NCI-H1092 (cell line): ENCODE measurements around the gene KCNAB1.

Source experiments
- DNase-seq: peaks from one replicate; lab custom pipeline; 2025; lab: John Stamatoyannopoulos, UW

The KCNAB1 gene

GRCh38 chr3:156412600-156412999 is 292.2 kb downstream of the KCNAB1 start:
- no peak for DNase-seq

DNA sequence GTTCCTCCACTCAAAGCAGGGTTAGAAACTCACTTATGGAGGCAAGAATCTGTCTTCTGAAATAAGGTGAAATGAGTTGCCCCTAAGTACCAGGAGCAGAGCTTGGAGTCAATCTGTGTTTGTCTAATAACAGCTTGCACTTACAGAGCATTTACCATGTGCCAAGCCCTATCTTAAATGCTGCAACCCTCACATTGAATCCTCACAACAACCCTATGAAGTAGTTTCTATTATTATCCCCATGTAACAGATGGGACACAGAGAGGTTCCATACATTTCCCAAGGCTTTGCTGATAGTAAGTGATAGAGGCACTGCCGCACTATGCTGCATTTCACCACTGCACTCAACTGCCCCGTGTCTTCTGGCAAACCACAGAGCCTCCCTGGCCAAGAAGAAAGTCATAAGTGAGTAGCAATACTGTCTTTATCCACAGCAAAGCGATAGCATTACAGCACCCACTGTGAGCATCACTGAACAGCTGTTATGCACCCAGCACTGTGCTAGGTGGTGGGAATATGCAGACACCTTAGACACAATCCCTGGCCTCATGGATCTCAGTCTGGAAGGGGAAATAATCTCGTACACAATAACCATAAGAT is 293.0 kb downstream of the KCNAB1 start:
- no peak for DNase-seq

- DNase-seq, result no peak
Observed at GRCh38 chr3:156416846-156417558, 296.6 kb downstream of the KCNAB1 start.

- no peak for DNase-seq
Observed at GRCh38 chr3:156417559-156418132, 297.3 kb downstream of the KCNAB1 start.

DNA sequence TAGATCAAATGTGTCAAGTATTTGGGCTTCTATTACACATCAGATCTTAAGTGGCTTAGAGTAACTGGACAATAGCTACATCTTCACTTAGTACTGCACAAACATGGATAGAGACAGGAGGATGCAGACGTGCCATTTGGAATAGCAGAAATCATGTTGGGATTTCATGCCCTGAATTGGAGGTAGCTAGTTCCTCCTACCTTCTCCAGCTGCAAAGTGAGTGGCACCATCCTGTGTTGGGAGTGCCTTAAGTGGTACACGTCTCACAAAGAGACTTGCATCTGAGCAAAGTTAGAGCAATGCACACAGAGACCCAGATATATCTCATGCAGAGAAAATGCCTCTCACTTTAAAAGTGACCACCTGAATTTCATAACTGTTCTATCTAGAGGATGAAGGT is 298.1 kb downstream of the KCNAB1 start:
- DNase-seq, result no peak

- no peak for DNase-seq
Observed at GRCh38 chr3:156421534-156421933, 301.2 kb downstream of the KCNAB1 start.

- no peak for DNase-seq
Observed at GRCh38 chr3:156424758-156425157, 304.4 kb downstream of the KCNAB1 start.

DNA sequence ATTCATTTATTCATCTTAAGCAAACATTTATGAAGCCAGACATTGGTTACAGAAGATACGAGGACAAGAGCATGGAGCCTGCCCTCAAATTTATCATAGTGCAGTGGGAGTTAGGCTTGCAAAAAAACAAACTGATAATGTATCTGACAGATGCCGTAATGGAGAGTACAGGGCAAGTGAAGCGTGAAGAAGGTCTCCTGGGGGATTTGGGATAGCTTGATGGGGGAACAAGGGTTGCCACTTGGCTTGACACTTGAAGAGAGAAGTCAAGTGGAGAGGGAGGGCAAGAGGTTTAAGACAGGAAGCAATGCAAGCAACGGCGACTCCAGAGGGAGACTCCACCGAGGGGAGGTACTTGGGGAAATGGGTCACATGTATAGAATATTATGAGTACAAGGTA is 305.3 kb downstream of the KCNAB1 start:
- no peak for DNase-seq

GRCh38 chr3:156429125-156429524 is 308.7 kb downstream of the KCNAB1 start:
- no peak for DNase-seq

GRCh38 chr3:156431334-156432124 is 311.2 kb downstream of the KCNAB1 start:
- no peak for DNase-seq

GRCh38 chr3:156432563-156432962 is 312.2 kb downstream of the KCNAB1 start:
- DNase-seq, result no peak

DNA sequence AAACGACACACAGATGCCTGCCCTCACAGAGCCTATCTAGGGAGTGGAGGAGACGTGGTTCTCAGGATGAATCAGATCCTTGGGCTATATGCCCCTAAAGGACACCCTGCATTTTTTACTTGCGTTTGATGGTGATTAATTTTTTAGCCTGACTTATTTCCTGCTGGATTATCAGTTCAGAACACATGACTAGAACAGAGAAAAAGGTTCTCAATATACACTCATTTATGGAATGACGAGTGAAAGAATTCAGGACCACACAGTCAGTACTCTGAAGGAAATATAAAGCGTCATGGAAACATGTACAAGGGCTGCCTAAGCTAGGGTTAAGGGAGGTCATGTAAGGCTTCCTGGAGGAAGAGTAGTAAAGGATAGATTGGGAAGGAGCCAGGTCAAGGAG is 312.8 kb downstream of the KCNAB1 start:
- no peak for DNase-seq

DNA sequence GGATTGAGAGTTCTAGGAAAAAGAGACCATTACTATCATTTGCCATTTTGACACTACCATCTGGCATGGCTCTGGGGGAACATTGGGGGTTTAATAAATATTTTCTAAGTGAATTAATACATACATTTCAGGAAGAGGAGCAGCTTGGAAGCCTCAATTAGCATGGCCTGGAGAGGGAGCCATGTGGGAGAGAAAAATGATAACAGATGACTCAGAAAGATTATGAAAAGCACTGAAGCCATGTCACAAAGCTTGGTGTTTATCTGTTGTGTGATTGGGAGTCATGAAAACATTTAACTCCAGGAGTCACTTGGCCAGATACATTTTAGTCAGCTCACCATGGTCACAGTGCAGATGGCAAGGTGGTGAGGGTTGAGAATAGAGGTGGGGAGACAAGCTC is 313.5 kb downstream of the KCNAB1 start:
- DNase-seq, result no peak

DNA sequence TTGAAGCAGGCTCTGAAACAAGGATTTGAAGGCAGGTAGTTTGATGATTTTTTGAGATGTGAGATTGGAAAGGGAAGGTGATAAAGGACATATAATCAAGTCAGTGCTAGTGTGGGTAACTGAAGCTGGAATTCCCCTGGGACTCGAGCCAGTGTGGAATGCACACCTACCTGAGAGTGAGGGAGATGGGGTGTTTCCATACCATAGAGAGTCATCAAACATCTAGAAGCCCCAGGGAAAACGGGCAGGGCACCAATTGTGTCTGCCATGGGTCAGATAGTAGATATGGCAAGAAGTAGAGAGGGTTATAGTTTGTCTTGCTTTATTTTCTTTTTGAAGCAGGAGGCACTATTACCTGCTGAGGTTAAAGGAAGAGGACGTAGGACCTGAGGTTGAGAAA is 314.5 kb downstream of the KCNAB1 start:
- no peak for DNase-seq

DNA sequence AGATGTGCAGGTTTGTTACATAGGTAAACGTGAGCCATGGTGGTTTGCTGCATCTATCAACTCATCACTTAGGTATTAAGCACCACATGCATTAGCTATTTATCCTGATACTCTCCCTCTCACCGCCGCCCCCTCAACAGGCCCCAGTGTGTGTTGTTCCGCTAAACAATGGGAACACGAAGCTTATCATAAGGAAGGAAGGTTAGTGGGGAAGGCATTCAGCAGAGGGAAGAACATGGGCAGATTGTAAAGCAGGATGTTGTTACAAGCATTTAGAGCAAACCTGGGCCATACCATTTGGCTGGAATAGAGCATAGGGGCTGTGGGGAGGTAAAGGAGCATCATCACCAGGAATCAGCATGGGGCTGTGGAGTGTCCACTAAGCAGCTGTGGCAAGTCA is 322.7 kb downstream of the KCNAB1 start:
- DNase-seq, result no peak

DNA sequence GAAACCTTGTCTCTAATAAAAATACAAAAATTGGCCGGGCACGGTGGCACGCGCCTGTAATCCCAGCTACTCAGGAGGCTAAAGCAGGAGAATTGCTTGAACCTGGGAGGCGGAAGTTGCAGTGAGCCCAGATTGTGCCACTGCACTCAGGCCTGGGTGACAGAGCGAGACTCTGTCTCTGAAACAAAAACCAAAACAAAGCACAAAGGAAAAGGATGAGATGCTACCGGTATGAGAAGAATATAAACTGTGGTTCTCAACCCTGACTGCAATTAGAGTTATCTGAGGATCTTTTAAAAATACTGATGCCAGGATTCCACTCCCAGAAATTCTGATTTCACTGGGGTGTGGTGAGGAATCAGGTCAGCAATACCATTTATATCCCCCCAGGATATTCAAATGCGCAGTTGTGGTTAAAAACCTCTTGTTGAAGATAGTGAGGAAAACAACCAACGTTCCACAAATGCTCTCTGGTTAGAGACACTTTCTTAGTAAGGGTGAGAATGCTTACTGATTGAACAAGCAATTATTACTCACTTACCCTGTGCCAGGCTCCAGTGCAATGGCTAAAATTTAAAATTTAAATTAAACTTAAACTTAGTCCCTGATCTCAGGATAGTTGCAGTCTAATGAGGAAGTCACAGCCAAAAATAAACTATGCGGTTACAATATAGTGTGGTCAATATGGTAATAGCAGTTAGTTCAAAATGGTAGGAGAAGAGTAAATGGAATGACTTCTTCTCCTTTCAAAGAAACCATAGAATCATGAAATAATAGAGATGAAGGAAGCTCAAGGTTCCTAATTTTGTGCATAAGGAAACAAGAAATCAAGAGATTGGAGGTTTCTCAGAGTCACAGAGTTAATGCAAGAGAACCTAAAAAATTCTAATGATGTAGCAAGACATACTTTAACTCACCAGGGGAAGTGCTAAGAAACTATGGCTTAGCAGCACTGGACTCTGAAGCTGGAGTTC is 325.0 kb downstream of the KCNAB1 start:
- DNase-seq, result no peak

GRCh38 chr3:156448300-156448699 is 327.9 kb downstream of the KCNAB1 start:
- DNase-seq, result no peak

GRCh38 chr3:156449710-156450574 is 329.6 kb downstream of the KCNAB1 start:
- no peak for DNase-seq

DNA sequence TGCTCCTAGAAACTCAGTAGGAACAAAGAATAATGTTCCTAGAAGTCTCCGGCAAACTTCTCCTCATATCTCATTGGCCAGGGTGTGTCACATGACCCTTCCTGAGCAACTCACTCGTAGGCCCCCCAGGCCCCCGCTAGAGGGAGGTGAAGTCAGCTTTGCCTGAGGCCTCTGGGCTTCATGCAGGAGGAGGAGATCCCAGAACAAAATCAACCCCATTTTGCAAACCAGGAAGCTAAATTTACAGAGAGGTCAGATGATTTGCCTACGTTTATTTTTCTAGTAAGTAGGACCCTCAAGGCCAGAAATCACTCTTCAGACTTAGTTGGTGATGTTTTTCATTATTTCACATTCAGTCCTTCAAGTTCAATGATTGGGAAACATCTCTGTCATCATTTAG is 335.5 kb downstream of the KCNAB1 start:
- DNase-seq, result no peak

DNA sequence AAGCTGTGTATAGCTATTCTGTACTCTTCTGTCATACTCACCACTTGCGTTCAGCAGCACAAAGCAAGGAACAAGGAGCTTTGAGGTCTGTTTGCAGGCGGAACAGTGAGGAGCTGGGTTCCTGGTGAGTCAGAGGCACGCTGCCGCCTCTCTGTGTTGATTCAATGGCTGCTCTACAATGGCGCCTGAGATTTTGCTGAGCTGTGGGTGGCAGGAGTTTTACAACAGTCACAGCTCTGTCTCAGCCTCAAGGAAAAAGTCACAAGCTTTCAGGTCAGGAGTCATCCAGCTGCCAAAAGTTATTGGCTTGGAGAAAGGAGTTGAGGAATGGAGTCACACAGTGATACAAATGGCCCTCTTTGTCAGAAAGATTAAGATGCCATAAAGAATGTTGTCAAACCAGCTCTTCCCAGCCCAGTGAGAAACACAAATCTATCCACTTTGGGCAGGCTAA is 336.4 kb downstream of the KCNAB1 start:
- DNase-seq, result no peak

DNA sequence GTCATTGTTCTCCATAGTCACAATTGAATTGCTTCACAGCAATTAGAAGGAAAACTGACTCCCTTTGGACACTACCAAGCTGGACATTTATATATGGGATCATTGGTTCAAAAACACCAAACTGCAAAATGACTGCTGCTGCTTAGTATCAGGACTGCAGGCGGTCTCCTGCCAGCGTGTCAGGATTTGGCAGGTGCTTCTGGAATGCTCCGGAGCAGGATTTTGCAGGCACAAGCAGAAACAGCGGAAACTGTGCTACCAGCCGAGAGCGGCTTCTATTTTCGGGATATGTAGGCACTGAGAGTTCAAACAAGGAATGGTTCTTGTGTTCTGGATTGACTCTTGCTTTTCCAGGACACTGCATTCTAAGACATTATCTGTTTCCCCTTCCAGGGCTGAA is 339.1 kb downstream of the KCNAB1 start:
- no peak for DNase-seq
